K562 (cell line): ENCODE results near the gene UQCRHL. TPM values are rescaled to one million over a fixed set of nuclear protein-coding genes. Genes with fewer than 3 reads are reported as not detected.

Experiments used
- ATAC-seq: fragments of 200-7000 bp; cut with Tn5 transposase; 3 replicates; pipeline ENCODE4 v1.9.1; 2020; ENCODE audit warnings: moderate library complexity
- BruUV-seq: library from RNA; stranded (reverse); fragments of 400-500 nt; replicated peaks from 2 replicates; lab custom pipeline; 2021; lab: Mats Ljungman, UMichigan
- CTCF ChIA-PET: fragments of 300-600 bp; formaldehyde crosslinking; extraction: SDS; loops from one replicate; lab custom pipeline; 2021; ENCODE audit warnings: low intra/inter-chr PET ratio; lab: Yijun Ruan, JAX
- POLR2A ChIA-PET: fragments of 300-600, 350-650 bp; sonication (Branson Sonifier 250); formaldehyde crosslinking; extraction: SDS; loops from one replicate; lab custom pipeline; 2021; ENCODE audit warnings: antibody characterized with exemption, inconsistent platforms; lab: Yijun Ruan, JAX
- DNase-seq, 4 experiments: peaks; one replicate each; pipeline versions ENCODE4 v3.0.0 to v3.0.0-alpha.2; 2011 to 2018; ENCODE audit warnings: low spot score in 3 of 4, mixed read lengths in 3 of 4; ENCODE audit errors: extremely low read depth in 1 of 4
- FAIRE-seq: peaks from 2 replicates; lab custom pipeline; 2011; peaks lifted over from hg19 to GRCh38; lab: Jason Lieb, UNC
- H2AFZ ChIP-seq: 2 replicates; pipeline ENCODE4 v1.6.0; 2011; ENCODE audit warnings: low read depth, low read length, control low read depth, inconsistent platforms
- H3K27ac ChIP-seq: fragments of 200-600 bp; 3 replicates; pipeline ENCODE4 v1.8.0; 2011; ENCODE audit warnings: low read depth, mild to moderate bottlenecking, control low read depth, inconsistent platforms, low read length, moderate library complexity, mixed read lengths; ENCODE audit errors: extremely low read depth
- H3K27me3 ChIP-seq, 2 experiments: fragments of 300-600 bp in 1 of 2; 2 replicates in 1 of 2; 3 replicates in 1 of 2; pipeline versions ENCODE4 v1.6.0 to v1.8.0; 2011; ENCODE audit warnings: inconsistent platforms in 2 of 2, low read length in 2 of 2, mild to moderate bottlenecking in 1 of 2, mixed read lengths in 1 of 2, moderate library complexity in 1 of 2; ENCODE audit not compliant: control insufficient read depth in 2 of 2, insufficient read depth in 2 of 2
- H3K36me3 ChIP-seq: fragments of 300-600 bp; 3 replicates; pipeline ENCODE4 v1.8.0; 2011; ENCODE audit warnings: mild to moderate bottlenecking, low read length, inconsistent platforms; ENCODE audit not compliant: control insufficient read depth, insufficient read depth
- H3K4me1 ChIP-seq, 2 experiments: fragments of 200-600 bp in 1 of 2; replicated peaks in 1 of 2; 2 replicates in 1 of 2; 3 replicates in 1 of 2; pipeline versions ENCODE4 v1.5.1 to v1.8.0; 2011; ENCODE audit warnings: inconsistent platforms in 2 of 2, low read length in 2 of 2, mild to moderate bottlenecking in 1 of 2, mixed read lengths in 1 of 2, moderate library complexity in 1 of 2; ENCODE audit not compliant: control insufficient read depth in 2 of 2, insufficient read depth in 2 of 2
- H3K4me2 ChIP-seq: 2 replicates; pipeline ENCODE4 v1.6.1; 2011; ENCODE audit warnings: low read length, control low read depth, inconsistent platforms, mixed read lengths; ENCODE audit not compliant: insufficient read depth
- H3K4me3 ChIP-seq: fragments of 200-600 bp; sonication (generic), shearing (Covaris generic); 2 replicates; pipeline ENCODE4 v1.5.1; 2016; ENCODE audit warnings: control low read depth, inconsistent platforms
- H3K79me2 ChIP-seq: fragments of 200-600 bp; 3 replicates; pipeline ENCODE4 v1.8.0; 2011; ENCODE audit warnings: low read length, inconsistent platforms; ENCODE audit not compliant: control insufficient read depth, insufficient read depth
- H3K9ac ChIP-seq, 2 experiments: 2 replicates each; pipeline versions ENCODE4 v1.6.0 to v1.6.1; 2011; ENCODE audit warnings: low read depth in 2 of 2, low read length in 2 of 2, control low read depth in 1 of 2, inconsistent platforms in 1 of 2, mild to moderate bottlenecking in 1 of 2, mixed read lengths in 1 of 2; ENCODE audit not compliant: insufficient read depth in 1 of 2
- H3K9me1 ChIP-seq: one replicate; pipeline ENCODE4 v1.6.0; 2011; ENCODE audit warnings: inconsistent platforms, mild to moderate bottlenecking, low read length, moderate library complexity; ENCODE audit not compliant: control insufficient read depth, insufficient read depth
- H3K9me3 ChIP-seq: replicated peaks from 2 replicates; pipeline ENCODE4 v1.5.1; 2011; ENCODE audit warnings: low read depth, low read length, inconsistent platforms; ENCODE audit not compliant: control insufficient read depth, insufficient read depth
- H4K20me1 ChIP-seq: replicated peaks from 2 replicates; pipeline ENCODE4 v1.6.1; 2011; ENCODE audit warnings: low read length, inconsistent platforms, mixed read lengths; ENCODE audit not compliant: control insufficient read depth, insufficient read depth
- ARID1B ChIP-seq: fragments of 450-650 bp; IDR thresholded peaks from 2 replicates; pipeline ENCODE4 v1.6.1; 2016; ENCODE audit warnings: antibody characterized with exemption, mild to moderate bottlenecking, inconsistent platforms
- NR1H2 ChIP-seq: sonication (generic); formaldehyde crosslinking; IDR thresholded peaks from 2 replicates; pipeline ENCODE4 v1.4.0; 2020; ENCODE audit warnings: mild to moderate bottlenecking, missing genetic modification reagents
- ZNF318 ChIP-seq, 2 experiments: fragments of 450-650 bp; IDR thresholded peaks; 2 replicates each; pipeline ENCODE4 v1.6.1; 2016; ENCODE audit warnings: mild to moderate bottlenecking in 2 of 2, borderline replicate concordance in 1 of 2, low read depth in 1 of 2, moderate library complexity in 1 of 2
- WGBS: fragments of 100-300 bp; shearing (Covaris generic); methylation state at CpG from one replicate; pipeline ENCODE4 v1.1.6; 2016; ENCODE audit warnings: low coverage, mixed read lengths; ENCODE audit not compliant: insufficient coverage; ENCODE audit errors: missing lambda C conversion rate; 5-methylcytosine and 5-hydroxymethylcytosine counted together
- in situ Hi-C: fragments of 300-500 bp; cut with MboI; formaldehyde crosslinking; loops from 4 replicates; pipeline ENCODE4 v1.15.0; 2018; ENCODE audit warnings: inconsistent platforms, mixed read lengths
- intact Hi-C: fragments of 100-400 bp; cut with micrococcal nuclease; formaldehyde crosslinking; loops from 2 replicates; pipeline ENCODE4 v1.14.2; 2022
- polyA plus RNA-seq, 8 experiments: library from polyadenylated mRNA; depleted of rRNA in 4 of 8; stranded (reverse) in 5 of 8; unstranded in 3 of 8; fragments of >200 nt; fragmentation: Nextera tagmentation in 2 of 8; fragmentation: Illumina TruSeq in 1 of 8; extraction: Ambion mirVana in 2 of 8; extraction: Trizol in 1 of 8; gene quantifications; 2 replicates each; pipeline versions ENCODE4 v1.2.1 to v1.2.3, GENCODE V29; 2011 to 2014; ENCODE audit warnings: inconsistent platforms in 1 of 8, missing spikeins in 1 of 8
- total RNA-seq, 7 experiments: library from RNA; depleted of rRNA in 6 of 7; stranded (reverse); fragments of >200 nt in 6 of 7; fragmentation: Illumina TruSeq in 2 of 7; extraction: Trizol in 2 of 7; gene quantifications; 2 replicates each; pipeline versions ENCODE4 v1.2.1 to v1.2.3, GENCODE V29; 2011 to 2021; ENCODE audit warnings: low replicate concordance in 1 of 7

UQCRHL gene
- total and polyA plus RNA-seq, 9 of the 15 experiments (the other 6 are each of a cell fraction or from before 2014, with no cell fraction given) = 5.1 to 41.3 (median 21.8) TPM

GRCh38 chr1:15802234-15802965 is 5.0 kb downstream of the UQCRHL start:
- H3K27me3 ChIP-seq = no peaks in the 10 kb centered on the region
- H4K20me1 ChIP-seq = no peaks in the 10 kb centered on the region
- no peak overlapping the region for H2AFZ ChIP-seq
- no peak for ATAC-seq
- no peak for FAIRE-seq
- 0 out of 2 replicates have a peak, but pooled peaks have one; percentile 17 for TF ChIP-seq ARID1B
- no peak for TF ChIP-seq ZNF318 (IDR thresholded peaks at IDR 0.05; ENCODE audit: borderline replicate concordance in 1 of 2, low read depth in 1 of 2)
- TF ChIP-seq NR1H2 (CRISPR knock-in tag) = no peak
- peaks cover 25 to 28% of the 10 kb centered on the region in 2 experiments for H3K4me1 ChIP-seq
- BruUV-seq = no TSS peak
- no peaks in the 10 kb centered on the region for H3K36me3 ChIP-seq
- no peaks in the 10 kb centered on the region for H3K9me3 ChIP-seq
- CTCF ChIA-PET = interaction anchor here (0.9 to 1.2 kb wide), 2 partner anchors 157 to 193 kb away, joined by 3 to 4 read pairs; no protein-coding TSS in a partner anchor
- POLR2A ChIA-PET = interaction anchor here (0.7 to 1.7 kb wide), 3 partner anchors 13 to 30 kb away, joined by 3 to 5 read pairs (median 3); no protein-coding TSS in a partner anchor
- in situ Hi-C loops (no loop called here), intact Hi-C loops (loop anchor here (2.0 kb wide), 1 partner anchor 150 kb away; no protein-coding TSS in a partner anchor)
- DNase-seq = peak in 1 of 4 experiments; percentile 6
- no peak overlapping the region for H3K27ac ChIP-seq
- no peak overlapping the region for H3K4me2 ChIP-seq
- 0 out of 4 replicates have a peak overlapping the region, but pooled peaks of 1 of the 2 experiments have one; percentile 68 for H3K9ac ChIP-seq
- 35% methylated on average over 17 of the region's 17 CpGs for WGBS
- H3K4me3 ChIP-seq = no peak overlapping the region
- H3K79me2 ChIP-seq = no peaks in the 10 kb centered on the region
- H3K9me1 ChIP-seq = no peaks in the 10 kb centered on the region
